SK-N-SH treated with all-trans-retinoic acid at 6 μM for 48 hours (cell line): Measurements from ENCODE around the gene DEGS1.
"Not testable (repeated sequence)": the region's sequence is repeated elsewhere in the genome, so short reads cannot be mapped to it uniquely, and the experiment has no call there.

Experiments used
- ATAC-seq: fragments of 200-7000 bp; cut with Tn5 transposase; 3 replicates; pipeline ENCODE4 v1.9.1; 2020; ENCODE audit warnings: mild to moderate bottlenecking, moderate library complexity
- BACH2 ChIP-seq: fragments of 250-450 bp; sonication (Bioruptor Pico); IDR thresholded peaks from 2 replicates; pipeline ENCODE4 v1.9.0; 2021; ENCODE audit warnings: mild to moderate bottlenecking, borderline replicate concordance
- ESRRG ChIP-seq: fragments of 250-450 bp; sonication (Bioruptor Pico); IDR thresholded peaks from 2 replicates; pipeline ENCODE4 v1.6.1; 2021; ENCODE audit warnings: mild to moderate bottlenecking
- GLIS3 ChIP-seq: fragments of 250-450 bp; sonication (Bioruptor Pico); IDR thresholded peaks from 2 replicates; pipeline ENCODE4 v1.5.0; 2020; ENCODE audit warnings: mild to moderate bottlenecking, moderate library complexity
- ISL1 ChIP-seq: fragments of 250-450 bp; sonication (Bioruptor Pico); IDR thresholded peaks from 2 replicates; pipeline ENCODE4 v2.1.2; 2022; ENCODE audit warnings: mild to moderate bottlenecking, moderate library complexity
- OSR1 ChIP-seq: fragments of 250-450 bp; sonication (Bioruptor Pico); IDR thresholded peaks from 2 replicates; pipeline ENCODE4 v1.8.0; 2022; ENCODE audit warnings: moderate library complexity, mild to moderate bottlenecking, inconsistent platforms
- PATZ1 ChIP-seq: fragments of 250-450 bp; sonication (Bioruptor Pico); IDR thresholded peaks from 2 replicates; pipeline ENCODE4 v1.8.0; 2020; ENCODE audit warnings: mild to moderate bottlenecking, moderate library complexity, borderline replicate concordance
- PPARA ChIP-seq: fragments of 250-450 bp; sonication (Bioruptor Pico); IDR thresholded peaks from 2 replicates; pipeline ENCODE4 v1.5.0; 2020; ENCODE audit warnings: mild to moderate bottlenecking, borderline replicate concordance
- RARB ChIP-seq: fragments of 250-450 bp; sonication (Bioruptor Pico); IDR thresholded peaks from 2 replicates; pipeline ENCODE4 v1.8.0; 2021; ENCODE audit warnings: mild to moderate bottlenecking, moderate library complexity
- SNAI2 ChIP-seq: fragments of 250-450 bp; sonication (Bioruptor Pico); IDR thresholded peaks from 2 replicates; pipeline ENCODE4 v1.5.0; 2020; ENCODE audit warnings: mild to moderate bottlenecking, moderate library complexity
- TCF4 ChIP-seq: fragments of 250-450 bp; sonication (Bioruptor Pico); IDR thresholded peaks from 2 replicates; pipeline ENCODE4 v1.8.0; 2021; ENCODE audit warnings: mild to moderate bottlenecking, moderate library complexity, borderline replicate concordance
- TOX ChIP-seq: fragments of 250-450 bp; sonication (Bioruptor Pico); IDR thresholded peaks from 2 replicates; pipeline ENCODE4 v1.8.0; 2021; ENCODE audit warnings: mild to moderate bottlenecking, moderate library complexity, borderline replicate concordance
- TSHZ2 ChIP-seq: fragments of 250-450 bp; sonication (Bioruptor Pico); IDR thresholded peaks from 2 replicates; pipeline ENCODE4 v1.5.0; 2020; ENCODE audit warnings: mild to moderate bottlenecking, moderate library complexity
- ZC3H10 ChIP-seq: fragments of 250-450 bp; sonication (Bioruptor Pico); IDR thresholded peaks from 2 replicates; pipeline ENCODE4 v1.5.1; 2021; ENCODE audit warnings: mild to moderate bottlenecking, moderate library complexity
- ZFP3 ChIP-seq: fragments of 250-450 bp; sonication (Bioruptor Pico); IDR thresholded peaks from 2 replicates; pipeline ENCODE4 v1.5.0; 2020; ENCODE audit warnings: mild to moderate bottlenecking, moderate library complexity
- ZFP30 ChIP-seq: fragments of 450-650 bp; formaldehyde crosslinking; IDR thresholded peaks from 2 replicates; pipeline ENCODE4 v1.5.0; 2022; ENCODE audit warnings: mild to moderate bottlenecking, moderate library complexity
- ZNF8 ChIP-seq: fragments of 450-650 bp; formaldehyde crosslinking; IDR thresholded peaks from 2 replicates; pipeline ENCODE4 v1.5.0; 2020; ENCODE audit warnings: mild to moderate bottlenecking, moderate library complexity
- TF ChIP-seq, protein P1 (sequence below): fragments of 250-450 bp; sonication (Bioruptor Pico); IDR thresholded peaks from 2 replicates; pipeline ENCODE4 v1.5.1; 2020; ENCODE audit warnings: low read depth, mild to moderate bottlenecking, moderate library complexity
- TF ChIP-seq, protein P2 (sequence below): fragments of 250-450 bp; sonication (Bioruptor Pico); IDR thresholded peaks from 2 replicates; pipeline ENCODE4 v1.5.1; 2021; ENCODE audit warnings: mild to moderate bottlenecking, moderate library complexity
- TF ChIP-seq, protein P3 (sequence below): fragments of 250-450 bp; sonication (Bioruptor Pico); IDR thresholded peaks from 2 replicates; pipeline ENCODE4 v1.8.0; 2021; ENCODE audit warnings: low read depth, mild to moderate bottlenecking, moderate library complexity, borderline replicate concordance

Gene DEGS1

DNA sequence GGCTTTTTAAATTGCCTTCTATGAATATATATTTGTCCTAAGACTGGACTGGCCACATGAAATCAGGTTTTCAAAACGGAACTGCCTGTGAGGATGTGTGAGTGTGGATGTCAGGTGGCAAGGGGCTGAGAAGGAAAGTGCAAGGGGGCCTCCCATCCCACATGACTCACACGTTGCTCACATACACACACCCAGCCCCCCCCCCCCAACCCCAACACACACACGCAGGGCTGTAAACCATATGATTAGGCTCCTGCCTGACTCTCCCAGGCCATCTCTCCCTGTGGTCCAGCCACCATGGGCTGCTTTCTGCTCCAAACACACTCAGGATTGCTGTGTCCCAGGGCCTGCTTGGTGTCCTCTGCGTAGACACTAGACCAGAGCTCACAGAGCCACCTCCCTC is 22.4 kb downstream of the DEGS1 start:
- TF ChIP-seq ZNF8 (CRISPR knock-in tag) (no peak), PATZ1 (CRISPR knock-in tag) (no peak), BACH2 (CRISPR knock-in tag) (no peak), TSHZ2 (CRISPR knock-in tag) (no peak), ZFP3 (no peak)
- TF ChIP-seq, protein P1, sequence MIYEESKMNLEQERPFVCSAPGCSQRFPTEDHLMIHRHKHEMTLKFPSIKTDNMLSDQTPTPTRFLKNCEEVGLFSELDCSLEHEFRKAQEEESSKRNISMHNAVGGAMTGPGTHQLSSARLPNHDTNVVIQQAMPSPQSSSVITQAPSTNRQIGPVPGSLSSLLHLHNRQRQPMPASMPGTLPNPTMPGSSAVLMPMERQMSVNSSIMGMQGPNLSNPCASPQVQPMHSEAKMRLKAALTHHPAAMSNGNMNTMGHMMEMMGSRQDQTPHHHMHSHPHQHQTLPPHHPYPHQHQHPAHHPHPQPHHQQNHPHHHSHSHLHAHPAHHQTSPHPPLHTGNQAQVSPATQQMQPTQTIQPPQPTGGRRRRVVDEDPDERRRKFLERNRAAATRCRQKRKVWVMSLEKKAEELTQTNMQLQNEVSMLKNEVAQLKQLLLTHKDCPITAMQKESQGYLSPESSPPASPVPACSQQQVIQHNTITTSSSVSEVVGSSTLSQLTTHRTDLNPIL = no peak
- peak; percentile 67 for ATAC-seq

- not testable (repeated sequence) for ATAC-seq
Measured at GRCh38 chr1:224205931-224206538, 23.0 kb downstream of the DEGS1 start.

DNA sequence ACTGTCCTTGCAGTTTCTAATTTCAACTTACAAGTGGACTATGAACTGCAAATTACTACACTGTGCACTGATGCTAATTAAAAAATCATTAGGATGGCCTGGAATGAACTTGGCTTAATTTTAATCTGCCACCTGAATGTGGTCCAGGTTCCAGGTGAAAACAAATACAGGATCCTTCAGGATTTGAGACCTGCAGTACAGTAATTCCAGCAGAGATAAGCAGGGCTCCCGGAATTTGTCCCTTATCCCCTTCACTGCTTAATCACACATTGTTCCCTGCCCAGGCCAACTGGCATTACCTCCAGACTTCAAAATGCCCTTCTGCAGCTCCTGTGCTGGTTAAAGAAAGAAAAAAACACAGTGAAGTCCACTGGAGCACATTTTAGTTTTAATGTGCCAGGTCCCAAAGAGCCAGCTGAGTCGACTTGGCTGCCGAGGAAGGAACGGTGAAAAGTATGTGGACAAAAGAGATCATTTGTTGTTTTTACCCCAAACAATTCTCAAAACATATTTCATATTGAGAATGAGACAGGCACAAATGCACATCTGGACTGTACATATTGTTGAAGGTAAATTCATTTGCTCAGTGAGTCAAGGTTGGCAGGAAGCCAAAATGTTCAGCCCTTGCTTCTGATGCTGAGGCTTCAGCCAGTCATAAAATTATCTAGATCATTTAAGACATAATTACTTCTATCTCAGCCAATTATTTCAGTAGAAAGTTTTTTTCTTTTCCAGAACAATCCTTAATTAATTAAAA is 28.3 kb downstream of the DEGS1 start:
- TF ChIP-seq ZFP30 (no peak), ZFP3 (no peak), RARB (no peak), BACH2 (CRISPR knock-in tag) (no peak), ZC3H10 (no peak), GLIS3 (CRISPR knock-in tag) (no peak)
- TF ChIP-seq, protein P2, sequence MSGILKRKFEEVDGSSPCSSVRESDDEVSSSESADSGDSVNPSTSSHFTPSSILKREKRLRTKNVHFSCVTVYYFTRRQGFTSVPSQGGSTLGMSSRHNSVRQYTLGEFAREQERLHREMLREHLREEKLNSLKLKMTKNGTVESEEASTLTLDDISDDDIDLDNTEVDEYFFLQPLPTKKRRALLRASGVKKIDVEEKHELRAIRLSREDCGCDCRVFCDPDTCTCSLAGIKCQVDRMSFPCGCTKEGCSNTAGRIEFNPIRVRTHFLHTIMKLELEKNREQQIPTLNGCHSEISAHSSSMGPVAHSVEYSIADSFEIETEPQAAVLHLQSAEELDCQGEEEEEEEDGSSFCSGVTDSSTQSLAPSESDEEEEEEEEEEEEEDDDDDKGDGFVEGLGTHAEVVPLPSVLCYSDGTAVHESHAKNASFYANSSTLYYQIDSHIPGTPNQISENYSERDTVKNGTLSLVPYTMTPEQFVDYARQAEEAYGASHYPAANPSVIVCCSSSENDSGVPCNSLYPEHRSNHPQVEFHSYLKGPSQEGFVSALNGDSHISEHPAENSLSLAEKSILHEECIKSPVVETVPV (CRISPR knock-in tag) = no peak
- ATAC-seq = peak; percentile 84

GRCh38 chr1:224212618-224213061 is 29.6 kb downstream of the DEGS1 start:
- no peak for ATAC-seq
- no peak for TF ChIP-seq PPARA (CRISPR knock-in tag)
- TF ChIP-seq, protein P2 (CRISPR knock-in tag) = no peak
- TF ChIP-seq ESRRG (CRISPR knock-in tag) = no peak
- TF ChIP-seq TCF4 = no peak

- no peak for ATAC-seq
- TF ChIP-seq ZFP30 (no peak), RARB (no peak), ZFP3 (no peak), PPARA (CRISPR knock-in tag) (no peak), OSR1 (CRISPR knock-in tag) (no peak), TOX (CRISPR knock-in tag) (no peak), PATZ1 (CRISPR knock-in tag) (no peak), SNAI2 (no peak), TCF4 (no peak), ZNF8 (CRISPR knock-in tag) (no peak), ISL1 (CRISPR knock-in tag) (no peak)
- TF ChIP-seq, protein P3, sequence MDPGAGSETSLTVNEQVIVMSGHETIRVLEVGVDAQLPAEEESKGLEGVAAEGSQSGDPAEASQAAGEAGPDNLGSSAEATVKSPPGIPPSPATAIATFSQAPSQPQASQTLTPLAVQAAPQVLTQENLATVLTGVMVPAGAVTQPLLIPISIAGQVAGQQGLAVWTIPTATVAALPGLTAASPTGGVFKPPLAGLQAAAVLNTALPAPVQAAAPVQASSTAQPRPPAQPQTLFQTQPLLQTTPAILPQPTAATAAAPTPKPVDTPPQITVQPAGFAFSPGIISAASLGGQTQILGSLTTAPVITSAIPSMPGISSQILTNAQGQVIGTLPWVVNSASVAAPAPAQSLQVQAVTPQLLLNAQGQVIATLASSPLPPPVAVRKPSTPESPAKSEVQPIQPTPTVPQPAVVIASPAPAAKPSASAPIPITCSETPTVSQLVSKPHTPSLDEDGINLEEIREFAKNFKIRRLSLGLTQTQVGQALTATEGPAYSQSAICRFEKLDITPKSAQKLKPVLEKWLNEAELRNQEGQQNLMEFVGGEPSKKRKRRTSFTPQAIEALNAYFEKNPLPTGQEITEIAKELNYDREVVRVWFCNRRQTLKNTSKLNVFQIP (CRISPR knock-in tag) = no peak
Measured at GRCh38 chr1:224213438-224214119, 30.5 kb downstream of the DEGS1 start.
